IPS DF 19.7 (cell line): ENCODE data around the gene KLRD1.
"Not testable (repeated sequence)": the region's sequence is repeated elsewhere in the genome, so short reads cannot be mapped to it uniquely, and the experiment has no call there.

Experiments used
- DNase-seq: peaks from one replicate; pipeline ENCODE4 v3.0.0-alpha.2; 2013; ENCODE audit warnings: low read depth, low spot score

The KLRD1 gene

GRCh38 chr12:10368206-10369171 lies 60.8 kb downstream of the KLRD1 start:
- DNase-seq = no peak

- DNase-seq = no peak
Measured at GRCh38 chr12:10369557-10370415, 62.1 kb downstream of the KLRD1 start.

- not testable (repeated sequence) for DNase-seq
Measured at GRCh38 chr12:10371893-10372535, 64.3 kb downstream of the KLRD1 start.

GRCh38 chr12:10372559-10372958 lies 64.9 kb downstream of the KLRD1 start:
- no peak for DNase-seq

- no peak for DNase-seq
Measured at GRCh38 chr12:10374624-10375018, 67.0 kb downstream of the KLRD1 start.

GRCh38 chr12:10378737-10379136 lies 71.1 kb downstream of the KLRD1 start:
- DNase-seq = not testable (repeated sequence)
